HCT116 (cell line): ENCODE results near the gene SLC25A18. TPM values are rescaled to one million over a fixed set of nuclear protein-coding genes. Genes with fewer than 3 reads are reported as not detected.

Experiments
- ATAC-seq: fragments of 200-7000 bp; cut with Tn5 transposase; 2 replicates; pipeline ENCODE4 v1.9.1; 2020; ENCODE audit warnings: mild to moderate bottlenecking, moderate library complexity
- BruUV-seq: library from RNA; stranded (reverse); fragments of 400-500 nt; replicated peaks from 2 replicates; lab custom pipeline; 2021; lab: Mats Ljungman, UMichigan
- CTCF ChIA-PET: fragments of 300-600 bp; sonication (Branson Sonifier 250); formaldehyde crosslinking; loops from one replicate; lab custom pipeline; 2021; ENCODE audit warnings: antibody characterized with exemption; lab: Charles Lee
- POLR2A ChIA-PET: fragments of 300-600, 350-600 bp; sonication (Branson Sonifier 250); formaldehyde crosslinking; loops from one replicate; lab custom pipeline; 2021; ENCODE audit warnings: antibody characterized with exemption; lab: Charles Lee
- RAD21 ChIA-PET, 2 experiments: fragments of 300-600 bp; sonication (Branson Sonifier 250); formaldehyde crosslinking; loops; one replicate each; lab custom pipeline; 2023; ENCODE audit warnings: low total read pairs in 2 of 2; ENCODE audit not compliant: uncharacterized antibody in 2 of 2, unreplicated experiment in 2 of 2, low non-redundant PET in 1 of 2; lab: Charles Lee
- DNase-seq: peaks from one replicate; pipeline ENCODE4 v3.0.0-alpha.2; 2010; ENCODE audit warnings: low read depth, low spot score
- H2AFZ ChIP-seq: fragments of 200-600 bp; shearing (Covaris generic), sonication (generic); 2 replicates; pipeline ENCODE4 v1.6.1; 2017; ENCODE audit warnings: low read depth, mixed run types, mixed read lengths, antibody characterized with exemption, low read length; ENCODE audit not compliant: poor library complexity, severe bottlenecking
- H3K27ac ChIP-seq: 2 replicates; pipeline ENCODE4 v1.5.1; 2012; ENCODE audit warnings: low read depth, low read length
- H3K27me3 ChIP-seq: fragments of 200-600 bp; sonication (generic); 2 replicates; pipeline ENCODE4 v1.6.1; 2016; ENCODE audit warnings: mixed run types, low read length, mixed read lengths; ENCODE audit not compliant: insufficient read depth
- H3K36me3 ChIP-seq, 2 experiments: fragments of 200-500 bp in 1 of 2; fragments of 200-600 bp in 1 of 2; sonication (Bioruptor generic) in 1 of 2; sonication (generic) in 1 of 2; 2 replicates each; pipeline versions ENCODE4 v1.5.1 to v1.6.1; 2014 to 2016; ENCODE audit warnings: low read length in 2 of 2, inconsistent platforms in 1 of 2, mixed read lengths in 1 of 2, mixed run types in 1 of 2; ENCODE audit not compliant: insufficient read depth in 2 of 2, control insufficient read depth in 1 of 2
- H3K4me1 ChIP-seq, 2 experiments: fragments of 200-600 bp in 1 of 2; sonication (generic) in 1 of 2; 2 replicates each; pipeline versions ENCODE4 v1.5.1 to v1.6.1; 2012 to 2017; ENCODE audit warnings: low read length in 2 of 2, inconsistent platforms in 1 of 2, mild to moderate bottlenecking in 1 of 2, mixed read lengths in 1 of 2, mixed run types in 1 of 2, moderate library complexity in 1 of 2; ENCODE audit not compliant: insufficient read depth in 2 of 2, control insufficient read depth in 1 of 2
- H3K4me2 ChIP-seq: fragments of 200-600 bp; sonication (generic); 2 replicates; pipeline ENCODE4 v1.6.1; 2017; ENCODE audit warnings: mixed run types, low read length, mixed read lengths
- H3K4me3 ChIP-seq, 2 experiments: fragments of 200-600 bp in 1 of 2; sonication (generic) in 1 of 2; replicated peaks in 1 of 2; 2 replicates each; pipeline ENCODE4 v1.5.1; 2011 to 2016; ENCODE audit warnings: low read length in 2 of 2, control low read depth in 1 of 2, low read depth in 1 of 2, mild to moderate bottlenecking in 1 of 2, mixed read lengths in 1 of 2, mixed run types in 1 of 2
- H3K79me2 ChIP-seq: fragments of 200-600 bp; sonication (generic); 2 replicates; pipeline ENCODE4 v1.6.1; 2017; ENCODE audit warnings: mild to moderate bottlenecking, mixed run types, low read length, moderate library complexity, mixed read lengths; ENCODE audit not compliant: insufficient read depth
- H3K9ac ChIP-seq: fragments of 200-600 bp; sonication (generic); 2 replicates; pipeline ENCODE4 v1.6.1; 2016; ENCODE audit warnings: low read length, mixed read lengths
- H3K9me2 ChIP-seq: fragments of 200-600 bp; sonication (generic), shearing (Covaris generic); 2 replicates; pipeline ENCODE4 v1.6.1; 2017; ENCODE audit warnings: mixed run types, mild to moderate bottlenecking, moderate library complexity; ENCODE audit not compliant: insufficient read depth
- H3K9me3 ChIP-seq, 2 experiments: fragments of 200-500 bp in 1 of 2; fragments of 200-600 bp in 1 of 2; sonication (Bioruptor generic) in 1 of 2; sonication (generic) in 1 of 2; 2 replicates each; pipeline ENCODE4 v1.6.1; 2014 to 2017; ENCODE audit warnings: low read length in 2 of 2, mixed read lengths in 2 of 2, inconsistent platforms in 1 of 2, low read depth in 1 of 2, mild to moderate bottlenecking in 1 of 2, mixed run types in 1 of 2, moderate library complexity in 1 of 2; ENCODE audit not compliant: control insufficient read depth in 1 of 2, insufficient read depth in 1 of 2
- H4K20me1 ChIP-seq: fragments of 200-600 bp; sonication (generic), shearing (Covaris generic); 2 replicates; pipeline ENCODE4 v1.6.1; 2017; ENCODE audit warnings: mixed run types, mild to moderate bottlenecking, moderate library complexity; ENCODE audit not compliant: insufficient read depth
- CBX3 ChIP-seq: IDR thresholded peaks from 2 replicates; pipeline ENCODE4 v1.6.1; 2012; ENCODE audit warnings: low read depth
- CEBPB ChIP-seq: IDR thresholded peaks from 2 replicates; pipeline ENCODE4 v1.6.1; 2012; ENCODE audit warnings: low read depth
- CTCF ChIP-seq, 3 experiments: fragments of 200-600 bp in 1 of 3; sonication (generic) in 1 of 3; IDR thresholded peaks in 2 of 3; conservative IDR thresholded peaks in 1 of 3; 2 replicates each; pipeline ENCODE4 v1.5.1; 2012 to 2017; ENCODE audit warnings: low read depth in 2 of 3, low read length in 2 of 3, antibody characterized with exemption in 1 of 3, borderline replicate concordance in 1 of 3, control low read depth in 1 of 3, mild to moderate bottlenecking in 1 of 3, mixed read lengths in 1 of 3, mixed run types in 1 of 3, moderate library complexity in 1 of 3; ENCODE audit not compliant: insufficient read depth in 1 of 3
- ELF1 ChIP-seq: IDR thresholded peaks from 2 replicates; pipeline ENCODE4 v1.6.1; 2012; ENCODE audit warnings: low read depth, borderline replicate concordance
- EZH2 ChIP-seq: fragments of 200-600 bp; sonication (generic); IDR thresholded peaks from 2 replicates; pipeline ENCODE4 v1.6.1; 2017; ENCODE audit warnings: antibody characterized with exemption, mixed run types
- POLR2AphosphoS5 ChIP-seq: IDR thresholded peaks from 2 replicates; pipeline ENCODE4 v1.6.1; 2011; ENCODE audit warnings: mild to moderate bottlenecking, low read depth, low read length, moderate library complexity
- RAD21 ChIP-seq: IDR thresholded peaks from 2 replicates; pipeline ENCODE4 v1.6.1; 2012; ENCODE audit warnings: low read depth, mild to moderate bottlenecking
- SIN3A ChIP-seq: IDR thresholded peaks from 2 replicates; pipeline ENCODE4 v1.6.1; 2012; ENCODE audit warnings: low read depth
- TCF7L2 ChIP-seq: IDR thresholded peaks from 2 replicates; pipeline ENCODE4 v1.7.0; 2011; ENCODE audit warnings: borderline replicate concordance, inconsistent platforms; ENCODE audit not compliant: insufficient read depth, insufficient read length; ENCODE audit errors: extremely low read depth
- YY1 ChIP-seq: IDR thresholded peaks from 2 replicates; pipeline ENCODE4 v1.6.1; 2011; ENCODE audit warnings: low read length, low read depth, moderate library complexity, mild to moderate bottlenecking; ENCODE audit not compliant: insufficient replicate concordance; ENCODE audit errors: extremely low read depth
- intact Hi-C: fragments of 100-400 bp; cut with micrococcal nuclease; formaldehyde crosslinking; loops from 2 replicates; pipeline ENCODE4 v1.10.0; 2022
- total RNA-seq: library from RNA; stranded (reverse); gene quantifications from one replicate; pipeline ENCODE4 v1.2.1, GENCODE V29; 2021; ENCODE audit not compliant: unreplicated experiment
- TF ChIP-seq, protein P1 (sequence below): IDR thresholded peaks from 2 replicates; pipeline ENCODE4 v1.6.1; 2012
- TF ChIP-seq, protein P2 (sequence below): IDR thresholded peaks from 2 replicates; pipeline ENCODE4 v1.6.1; 2012

Gene SLC25A18
- total RNA-seq, 1 experiment from 2014 or later = not detected

- no peak overlapping the region for H2AFZ ChIP-seq
- ATAC-seq = no peak
- TF ChIP-seq, protein P1, sequence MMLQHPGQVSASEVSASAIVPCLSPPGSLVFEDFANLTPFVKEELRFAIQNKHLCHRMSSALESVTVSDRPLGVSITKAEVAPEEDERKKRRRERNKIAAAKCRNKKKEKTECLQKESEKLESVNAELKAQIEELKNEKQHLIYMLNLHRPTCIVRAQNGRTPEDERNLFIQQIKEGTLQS = no peak
- TF ChIP-seq CTCF (IDR thresholded peaks at IDR 0.05 in 2 of 3, conservative IDR thresholded peaks at IDR 0.05 in 1 of 3; ENCODE audit: borderline replicate concordance in 1 of 3, insufficient read depth in 1 of 3, low read depth in 2 of 3, low read length in 2 of 3) = no peak
- ChIA-PET POLR2A (no interaction called here), CTCF (no interaction called here), RAD21 (no interaction called here)
- no peaks in the 10 kb centered on the region for H4K20me1 ChIP-seq
- no peaks in the 10 kb centered on the region for H3K9me3 ChIP-seq
- no peak overlapping the region for H3K4me3 ChIP-seq
- no peak overlapping the region for H3K27ac ChIP-seq
- intact Hi-C loops = no loop called here
- no peak for DNase-seq
- no peak overlapping the region for H3K9ac ChIP-seq
- BruUV-seq = no TSS peak
- no peak overlapping the region for H3K4me2 ChIP-seq
- no peaks in the 10 kb centered on the region for H3K36me3 ChIP-seq
- H3K27me3 ChIP-seq = no peaks in the 10 kb centered on the region
- no peaks in the 10 kb centered on the region for H3K9me2 ChIP-seq
- H3K79me2 ChIP-seq = no peaks in the 10 kb centered on the region
- peaks cover 0 to 5% of the 10 kb centered on the region in 2 experiments; a peak in 1 of 4 replicates for H3K4me1 ChIP-seq
Observed at GRCh38 chr22:17575151-17575550, 11.9 kb downstream of the SLC25A18 start.

DNA sequence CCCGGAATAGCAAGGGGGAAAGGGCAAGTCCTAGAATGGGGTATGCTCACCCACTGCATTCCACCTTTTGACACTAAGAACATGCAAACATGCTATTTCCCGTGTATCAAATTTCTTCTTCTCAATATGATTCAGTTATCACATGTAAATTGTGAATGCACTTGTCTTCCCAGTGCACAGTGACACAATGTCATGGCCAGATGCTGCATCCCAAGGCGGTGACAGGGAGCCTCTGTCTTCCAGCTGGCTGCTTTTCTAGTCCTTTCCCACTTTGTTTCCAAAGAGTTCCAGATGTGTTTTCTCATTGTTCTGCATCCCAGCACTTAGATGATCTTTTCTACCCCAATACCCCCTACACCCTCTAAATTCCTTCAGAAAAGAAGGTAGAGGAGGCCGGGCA lies 12.4 kb downstream of the SLC25A18 start:
- BruUV-seq = no TSS peak
- Histone ChIP-seq H3K4me3 (no peak overlapping the region), H3K9me2 (no peaks in the 10 kb centered on the region), H3K4me2 (no peak overlapping the region), H3K27ac (no peak overlapping the region), H3K79me2 (no peaks in the 10 kb centered on the region), H3K4me1 (peaks cover 0 to 5% of the 10 kb centered on the region in 2 experiments; a peak in 1 of 4 replicates), H3K9ac (no peak overlapping the region), H3K9me3 (no peaks in the 10 kb centered on the region), H4K20me1 (no peaks in the 10 kb centered on the region), H3K36me3 (no peaks in the 10 kb centered on the region), H3K27me3 (no peaks in the 10 kb centered on the region), H2AFZ (no peak overlapping the region)
- intact Hi-C loops = no loop called here
- ATAC-seq = no peak
- CTCF ChIA-PET = interaction anchor here (0.7 kb wide), 1 partner anchor 362 kb away, joined by 3 read pairs; no protein-coding TSS in a partner anchor
- RAD21 ChIA-PET = no interaction called here
- POLR2A ChIA-PET = no interaction called here
- DNase-seq = no peak
- TF ChIP-seq ELF1 (no peak), CBX3 (no peak), CEBPB (no peak), SIN3A (no peak), EZH2 (no peak), CTCF (IDR thresholded peaks at IDR 0.05 in 2 of 3, conservative IDR thresholded peaks at IDR 0.05 in 1 of 3; ENCODE audit: borderline replicate concordance in 1 of 3, insufficient read depth in 1 of 3, low read depth in 2 of 3, low read length in 2 of 3) (no peak), YY1 (no peak), TCF7L2 (no peak), RAD21 (no peak), POLR2AphosphoS5 (no peak)
- TF ChIP-seq, protein P2, sequence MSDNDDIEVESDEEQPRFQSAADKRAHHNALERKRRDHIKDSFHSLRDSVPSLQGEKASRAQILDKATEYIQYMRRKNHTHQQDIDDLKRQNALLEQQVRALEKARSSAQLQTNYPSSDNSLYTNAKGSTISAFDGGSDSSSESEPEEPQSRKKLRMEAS = no peak
